IMR-90 (cell line): ENCODE data around the gene CMTM8. TPM values are rescaled to one million over a fixed set of nuclear protein-coding genes. Genes with fewer than 3 reads are reported as not detected.

Experiments used
- ATAC-seq: fragments of 200-7000 bp; cut with Tn5 transposase; 2 replicates; pipeline ENCODE4 v1.9.1; 2020; ENCODE audit warnings: low read depth, mild to moderate bottlenecking, moderate library complexity
- BruUV-seq: library from RNA; stranded (reverse); fragments of 400-500 nt; replicated peaks from 2 replicates; lab custom pipeline; 2021; lab: Mats Ljungman, UMichigan
- CTCF ChIA-PET: fragments of 300-600 bp; formaldehyde crosslinking; extraction: SDS; loops from one replicate; lab custom pipeline; 2021; ENCODE audit warnings: antibody characterized with exemption; lab: Yijun Ruan, JAX
- POLR2A ChIA-PET: fragments of 300-600 bp; sonication (Branson Sonifier 250); formaldehyde crosslinking; loops from one replicate; lab custom pipeline; 2022; ENCODE audit warnings: antibody characterized with exemption; ENCODE audit not compliant: unreplicated experiment; lab: Charles Lee
- DNase-seq: peaks from one replicate; pipeline ENCODE4 v3.0.0; 2013
- H2AFZ ChIP-seq: replicated peaks from 2 replicates; pipeline ENCODE3; 2013; ENCODE audit warnings: low read length, mild to moderate bottlenecking; ENCODE audit not compliant: poor library complexity
- H2AK5ac ChIP-seq: 2 replicates; pipeline ENCODE4 v1.6.1; 2013; ENCODE audit warnings: low read depth, low read length, inconsistent platforms
- H2AK9ac ChIP-seq: replicated peaks from 2 replicates; pipeline ENCODE3; 2013; ENCODE audit warnings: mild to moderate bottlenecking, low read depth, low read length, moderate library complexity; ENCODE audit not compliant: poor library complexity
- H2BK120ac ChIP-seq: 2 replicates; pipeline ENCODE4 v1.6.1; 2013; ENCODE audit warnings: low read depth, low read length, inconsistent platforms
- H2BK15ac ChIP-seq: 3 replicates; pipeline ENCODE4 v1.6.1; 2013; ENCODE audit warnings: low read depth, low read length, inconsistent platforms
- H2BK20ac ChIP-seq: 2 replicates; pipeline ENCODE4 v1.6.1; 2013; ENCODE audit warnings: low read depth, mild to moderate bottlenecking, inconsistent platforms, low read length, moderate library complexity
- H2BK5ac ChIP-seq: 2 replicates; pipeline ENCODE4 v1.6.1; 2013; ENCODE audit warnings: mild to moderate bottlenecking, low read depth, low read length, inconsistent platforms; ENCODE audit not compliant: poor library complexity, severe bottlenecking
- H3K14ac ChIP-seq: replicated peaks from 2 replicates; pipeline ENCODE4 v1.6.1; 2013; ENCODE audit warnings: low read depth, low read length, inconsistent platforms
- H3K18ac ChIP-seq: 2 replicates; pipeline ENCODE4 v1.6.1; 2013; ENCODE audit warnings: low read depth, low read length, control low read depth
- H3K23ac ChIP-seq: 2 replicates; pipeline ENCODE4 v1.6.1; 2013; ENCODE audit warnings: low read depth, low read length, inconsistent platforms
- H3K27ac ChIP-seq: 2 replicates; pipeline ENCODE4 v1.5.1; 2013; ENCODE audit warnings: mild to moderate bottlenecking, control low read depth, low read length; ENCODE audit not compliant: insufficient read depth
- H3K27me3 ChIP-seq: 2 replicates; pipeline ENCODE4 v1.6.1; 2013; ENCODE audit warnings: low read length; ENCODE audit not compliant: control insufficient read depth, insufficient read depth
- H3K36me3 ChIP-seq: 2 replicates; pipeline ENCODE4 v1.6.1; 2013; ENCODE audit warnings: low read length, mixed read lengths; ENCODE audit not compliant: control insufficient read depth, insufficient read depth
- H3K4ac ChIP-seq: 2 replicates; pipeline ENCODE4 v1.6.1; 2013; ENCODE audit warnings: low read depth, low read length, inconsistent platforms
- H3K4me1 ChIP-seq: 2 replicates; pipeline ENCODE4 v1.6.1; 2013; ENCODE audit warnings: low read length, mixed read lengths; ENCODE audit not compliant: control insufficient read depth, insufficient read depth
- H3K4me2 ChIP-seq: 2 replicates; pipeline ENCODE4 v1.6.1; 2013; ENCODE audit warnings: low read depth, mild to moderate bottlenecking, control low read depth, low read length, moderate library complexity
- H3K4me3 ChIP-seq: 2 replicates; pipeline ENCODE4 v1.5.1; 2013; ENCODE audit warnings: low read depth, mild to moderate bottlenecking, control low read depth, low read length, moderate library complexity; ENCODE audit not compliant: insufficient read depth
- H3K56ac ChIP-seq: 2 replicates; pipeline ENCODE4 v1.6.1; 2013; ENCODE audit warnings: low read length, inconsistent platforms; ENCODE audit not compliant: insufficient read depth; ENCODE audit errors: extremely low read depth
- H3K79me1 ChIP-seq, 2 experiments: 2 replicates each; pipeline ENCODE4 v1.6.1; 2013; ENCODE audit warnings: low read length in 2 of 2, inconsistent platforms in 1 of 2, low read depth in 1 of 2
- H3K9ac ChIP-seq: 2 replicates; pipeline ENCODE4 v1.6.1; 2013; ENCODE audit warnings: low read depth, low read length, control low read depth
- H3K9me1 ChIP-seq: 2 replicates; pipeline ENCODE4 v1.6.1; 2013; ENCODE audit warnings: low read length, inconsistent platforms; ENCODE audit not compliant: insufficient read depth
- H3K9me3 ChIP-seq: 2 replicates; pipeline ENCODE4 v1.6.1; 2013; ENCODE audit warnings: low read length; ENCODE audit not compliant: control insufficient read depth, insufficient read depth
- H4K20me1 ChIP-seq: 2 replicates; pipeline ENCODE4 v1.6.1; 2013; ENCODE audit warnings: low read length, inconsistent platforms; ENCODE audit not compliant: insufficient read depth
- H4K5ac ChIP-seq: 2 replicates; pipeline ENCODE4 v1.6.1; 2013; ENCODE audit warnings: mild to moderate bottlenecking, low read depth, low read length, control low read depth
- H4K8ac ChIP-seq, 2 experiments: 2 replicates each; pipeline ENCODE4 v1.6.1; 2013; ENCODE audit warnings: low read depth in 2 of 2, low read length in 2 of 2, control low read depth in 1 of 2, inconsistent platforms in 1 of 2
- H4K91ac ChIP-seq: 2 replicates; pipeline ENCODE4 v1.6.1; 2013; ENCODE audit warnings: low read depth, low read length, inconsistent platforms; ENCODE audit not compliant: insufficient read depth
- ELK1 ChIP-seq: fragments of 150-350 bp; IDR thresholded peaks from 2 replicates; pipeline ENCODE4 v1.6.1; 2016; ENCODE audit warnings: low read depth, mild to moderate bottlenecking, low read length, moderate library complexity, borderline replicate concordance
- RCOR1 ChIP-seq: IDR thresholded peaks from 2 replicates; pipeline ENCODE4 v1.6.1; 2012; ENCODE audit warnings: mild to moderate bottlenecking, low read length, improper control_type of control experiment; ENCODE audit not compliant: insufficient replicate concordance
- RFX5 ChIP-seq: IDR thresholded peaks from 2 replicates; pipeline ENCODE4 v1.8.0; 2012; ENCODE audit warnings: low read depth, mild to moderate bottlenecking, low read length, moderate library complexity
- USF2 ChIP-seq: fragments of 150-350 bp; IDR thresholded peaks from 2 replicates; pipeline ENCODE4 v1.6.1; 2017; ENCODE audit warnings: mild to moderate bottlenecking, antibody characterized with exemption, low read length, low read depth
- WGBS, 2 experiments: methylation state at CpG; one replicate each; pipeline versions ENCODE4 v1.1.5 to v1.1.7; 2013; ENCODE audit warnings: missing lambda C conversion rate in 2 of 2; ENCODE audit not compliant: insufficient read length in 1 of 2; ENCODE audit errors: extremely low coverage in 2 of 2; 5-methylcytosine and 5-hydroxymethylcytosine counted together
- dilution Hi-C: fragments of 300-500 bp; cut with HindIII; formaldehyde crosslinking; loops from one replicate; pipeline ENCODE4 v1.14.3; 2018; ENCODE audit warnings: low sequenced_read_pairs; ENCODE audit not compliant: unreplicated experiment
- in situ Hi-C: fragments of 300-500 bp; cut with MboI; formaldehyde crosslinking; loops from 3 replicates; pipeline ENCODE4 v1.14.3; 2019; ENCODE audit warnings: low sequenced_read_pairs, inconsistent platforms, mixed read lengths
- intact Hi-C: fragments of 100-400 bp; cut with micrococcal nuclease; formaldehyde crosslinking; loops from 2 replicates; pipeline ENCODE4 v1.10.0; 2022
- polyA plus RNA-seq, 3 experiments: library from polyadenylated mRNA; depleted of rRNA; stranded (reverse); fragments of >200 nt; gene quantifications; 2 replicates each; pipeline ENCODE4 v1.2.3, GENCODE V29; 2012; ENCODE audit warnings: low replicate concordance in 1 of 3
- total RNA-seq: library from RNA; depleted of rRNA; stranded (reverse); fragments of >200 nt; gene quantifications from 2 replicates; pipeline ENCODE4 v1.2.3, GENCODE V29; 2012

CMTM8 gene
- total and polyA plus RNA-seq, 2 of the 4 experiments (the other 2 are of a cell fraction): 0.15 TPM; not detected in 1

GRCh38 chr3:32349184-32349583 is 110.7 kb downstream of the CMTM8 start:
- Histone ChIP-seq H3K56ac (no peak overlapping the region), H2AFZ (no peak overlapping the region), H2BK20ac (no peak overlapping the region), H4K91ac (no peak overlapping the region), H3K9ac (no peak overlapping the region), H3K79me1 (no peaks in the 10 kb centered on the region), H3K36me3 (no peaks in the 10 kb centered on the region), H3K9me1 (no peaks in the 10 kb centered on the region), H4K8ac (no peak overlapping the region), H3K4me2 (no peak overlapping the region), H4K20me1 (no peaks in the 10 kb centered on the region), H3K4ac (no peak overlapping the region), H3K27me3 (peaks cover 5% of the 10 kb centered on the region), H3K18ac (no peak overlapping the region), H3K27ac (no peak overlapping the region), H2BK120ac (no peak overlapping the region), H3K14ac (no peak overlapping the region), H2BK15ac (no peak overlapping the region), H2AK9ac (no peak overlapping the region), H2BK5ac (no peak overlapping the region), H2AK5ac (no peak overlapping the region), H3K4me1 (no peaks in the 10 kb centered on the region), H3K9me3 (no peaks in the 10 kb centered on the region), H3K4me3 (no peak overlapping the region), H4K5ac (no peak overlapping the region), H3K23ac (no peak overlapping the region)
- intact Hi-C loops (no loop called here), dilution Hi-C loops (no loop called here), in situ Hi-C loops (no loop called here)
- CTCF ChIA-PET: no interaction called here
- DNase-seq (no peak), ATAC-seq (no peak)
- no CpG with 5 or more reads among the region's 2 CpGs for WGBS, 2 experiments
- TF ChIP-seq RCOR1 (no peak), USF2 (no peak), RFX5 (no peak), ELK1 (no peak)
- BruUV-seq: no TSS peak
- POLR2A ChIA-PET: no interaction called here
